ENCODE data around the gene SERPINB8. TPM values are rescaled to one million over a fixed set of nuclear protein-coding genes. Genes with fewer than 3 reads are reported as not detected.

The SERPINB8 gene
- total RNA-seq, 2 donors from 2014 or later = 7.8 to 23.0 TPM

DNA sequence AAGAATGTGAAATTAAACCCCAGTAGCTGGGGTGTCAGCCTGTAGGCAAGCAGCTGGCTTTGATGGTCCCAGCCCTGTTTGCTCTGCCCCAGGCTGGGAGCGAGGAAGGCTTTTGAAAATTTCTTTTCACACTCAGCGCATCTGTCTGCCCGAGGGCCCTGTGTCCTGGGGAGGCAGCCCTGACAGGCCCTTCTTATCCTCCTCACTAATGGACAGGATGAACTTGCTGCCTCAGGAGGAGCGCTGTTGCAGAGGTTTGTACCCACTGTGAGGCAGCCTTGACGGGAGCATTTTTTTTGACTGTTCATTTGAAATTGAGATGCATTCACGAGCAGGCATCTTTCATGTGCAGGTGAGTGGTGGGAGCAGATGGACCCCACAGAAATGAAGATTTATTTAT lies 62.4 kb downstream of the SERPINB8 start:
- H3K27ac Mint-ChIP-seq = no peak overlapping the region
- H3K9me3 Mint-ChIP-seq = no peaks in the 10 kb centered on the region
- ATAC-seq (no peak), DNase-seq (ENCODE audit: low spot score in 2 of 2) (no peak)
- no peaks in the 10 kb centered on the region for H3K36me3 Mint-ChIP-seq

DNA sequence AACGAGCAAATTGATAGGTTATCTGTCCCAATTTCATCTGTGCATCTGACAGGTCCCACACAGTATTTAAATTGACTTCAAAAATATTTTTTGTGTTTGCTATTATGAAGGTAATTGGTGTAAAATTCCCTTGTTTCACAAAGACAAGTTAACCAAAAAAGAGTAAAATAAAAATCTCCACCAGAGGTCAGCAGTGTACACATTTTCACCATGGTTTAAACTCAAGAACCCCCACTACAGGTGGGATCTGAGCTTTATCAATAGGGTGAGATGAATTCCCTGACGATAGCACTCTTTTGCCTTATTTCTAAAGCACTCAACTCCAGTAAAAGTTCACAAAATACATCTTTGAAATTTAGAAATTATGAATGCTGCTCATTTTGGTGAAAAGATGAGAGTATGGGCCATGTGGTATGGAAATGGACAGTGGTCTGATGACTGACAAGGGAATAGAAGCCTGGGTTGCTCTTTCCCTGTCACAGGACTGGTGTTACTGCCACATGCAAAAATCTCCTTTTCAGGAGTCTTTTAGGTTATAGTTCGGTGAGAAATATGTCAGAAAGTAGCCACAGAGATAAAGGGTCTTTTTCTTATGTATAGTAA lies 68.0 kb downstream of the SERPINB8 start:
- Mint-ChIP-seq H3K27ac (no peak overlapping the region), H3K36me3 (no peaks in the 10 kb centered on the region), H3K9me3 (peaks cover 0 to 6% of the 10 kb centered on the region in 2 donors)
- ATAC-seq = no peak
- no peak for DNase-seq (ENCODE audit: low spot score in 2 of 2)

Other genes with a start within 250 kb of the SERPINB8 start
- gene SERPINB7, start 194.7 kb upstream of the SERPINB8 start, total RNA-seq = not detected
- gene SERPINB2, start 82.4 kb upstream of the SERPINB8 start, total RNA-seq = not detected
- gene SERPINB10, start 62.1 kb upstream of the SERPINB8 start, total RNA-seq = not detected
- gene HMSD, start 20.8 kb upstream of the SERPINB8 start, total RNA-seq = 10 to 100 TPM in 1 of 2 donors, under 1 TPM in 1; 0.61 to 38.0 TPM
- not detected for gene LINC00305, start 179.0 kb downstream of the SERPINB8 start, total RNA-seq